ENCODE data around the gene CYP2A13. TPM values are rescaled to one million over a fixed set of nuclear protein-coding genes. Genes with fewer than 3 reads are reported as not detected.
"Not testable (repeated sequence)": the region's sequence is repeated elsewhere in the genome, so short reads cannot be mapped to it uniquely, and the experiment has no call there.

The CYP2A13 gene, protein sequence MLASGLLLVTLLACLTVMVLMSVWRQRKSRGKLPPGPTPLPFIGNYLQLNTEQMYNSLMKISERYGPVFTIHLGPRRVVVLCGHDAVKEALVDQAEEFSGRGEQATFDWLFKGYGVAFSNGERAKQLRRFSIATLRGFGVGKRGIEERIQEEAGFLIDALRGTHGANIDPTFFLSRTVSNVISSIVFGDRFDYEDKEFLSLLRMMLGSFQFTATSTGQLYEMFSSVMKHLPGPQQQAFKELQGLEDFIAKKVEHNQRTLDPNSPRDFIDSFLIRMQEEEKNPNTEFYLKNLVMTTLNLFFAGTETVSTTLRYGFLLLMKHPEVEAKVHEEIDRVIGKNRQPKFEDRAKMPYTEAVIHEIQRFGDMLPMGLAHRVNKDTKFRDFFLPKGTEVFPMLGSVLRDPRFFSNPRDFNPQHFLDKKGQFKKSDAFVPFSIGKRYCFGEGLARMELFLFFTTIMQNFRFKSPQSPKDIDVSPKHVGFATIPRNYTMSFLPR
- total RNA-seq = not detected
- not detected for polyA plus RNA-seq

DNA sequence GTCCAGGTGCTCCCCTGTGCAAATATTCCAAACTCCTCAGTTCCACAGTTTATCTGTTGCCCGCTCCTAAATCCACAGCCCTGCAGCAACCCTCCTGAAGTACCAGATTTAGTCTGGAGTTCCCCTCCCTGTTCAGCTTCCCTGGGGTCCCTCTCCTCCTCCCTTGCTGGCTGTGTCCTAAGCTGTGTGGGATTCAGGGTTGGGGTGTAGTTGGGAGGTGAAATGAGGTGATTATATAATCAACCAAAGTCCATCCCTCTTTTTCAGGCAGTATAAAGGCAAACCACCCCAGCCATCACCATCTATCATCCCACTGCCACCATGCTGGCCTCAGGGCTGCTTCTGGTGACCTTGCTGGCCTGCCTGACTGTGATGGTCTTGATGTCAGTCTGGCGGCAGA, at the start of gene CYP2A13:
Gene CYP2A13 (plus strand): TSS at position 301 of the 400 bp plus-strand sequence. CDS start 21 bp downstream, at position 322.
- Histone ChIP-seq H3K4me1 (ENCODE audit: insufficient read depth, low read length) (no peaks in the 10 kb centered on the region), H3K9me3 (ENCODE audit: control insufficient read depth in 1 of 2, low read length in 2 of 2) (no peaks in the 10 kb centered on the region), H3K4me3 (ENCODE audit: low read length in 2 of 2) (no peak within 1 kb of the TSS), H3K27ac (ENCODE audit: low read depth, low read length) (no peak within 1 kb of the TSS), H3K36me3 (ENCODE audit: insufficient read depth, low read length) (no peaks in the 10 kb centered on the region), H3K27me3 (ENCODE audit: insufficient read depth, low read length) (peaks cover 6% of the 10 kb centered on the region)
- peaks cover 0 to 3% of the 10 kb centered on the region in 2 donors for H3K36me3 Mint-ChIP-seq
- H3K27ac Mint-ChIP-seq = peak within 1 kb of the TSS in 1 of 7 donors; percentile 65
- peaks cover 0 to 2% (median 0%) of the 10 kb centered on the region in 8 donors for H3K9me3 Mint-ChIP-seq
- H3K4me1 Mint-ChIP-seq = peaks cover 0 to 8% (median 5%) of the 10 kb centered on the region in 4 donors
- no peak within 1 kb of the TSS for H3K4me3 Mint-ChIP-seq
- intact Hi-C loops (cut with micrococcal nuclease) = no loop called here
- no peak for DNase-seq
- CTCF ChIA-PET (ENCODE audit: partially characterized antibody) = no interaction called here
- H3K27me3 Mint-ChIP-seq = peaks cover 51 to 69% of the 10 kb centered on the region in 2 donors
- POLR2A ChIA-PET (ENCODE audit: partially characterized antibody) = no interaction called here

DNA sequence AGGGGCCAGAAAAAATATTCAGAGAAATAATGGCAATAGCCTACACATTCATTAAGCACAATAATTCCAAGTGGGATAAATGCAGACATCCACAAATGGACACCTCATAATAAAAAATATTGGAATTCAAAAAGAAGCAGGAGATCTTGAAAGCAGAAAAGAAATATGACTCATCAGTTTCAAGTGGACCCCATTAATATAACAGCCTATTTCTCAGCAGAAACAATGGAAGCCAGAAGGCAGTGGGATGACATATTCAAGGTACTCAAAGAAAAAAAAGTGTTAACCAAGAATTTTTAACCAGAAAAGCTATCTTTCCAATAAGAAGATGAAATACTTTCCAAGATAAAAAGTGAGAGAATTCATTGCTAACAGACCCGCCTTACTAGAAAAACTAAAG, 48.4 kb upstream of the CYP2A13 start:
- Histone ChIP-seq H3K9me3 (ENCODE audit: control insufficient read depth in 1 of 2, low read length in 2 of 2) (no peaks in the 10 kb centered on the region), H3K4me1 (ENCODE audit: insufficient read depth, low read length) (no peaks in the 10 kb centered on the region), H3K27ac (ENCODE audit: low read depth, low read length) (no peak overlapping the region), H3K27me3 (ENCODE audit: insufficient read depth, low read length) (no peaks in the 10 kb centered on the region), H3K36me3 (ENCODE audit: insufficient read depth, low read length) (no peaks in the 10 kb centered on the region), H3K4me3 (ENCODE audit: low read length in 2 of 2) (no peak overlapping the region)
- no peaks in the 10 kb centered on the region for H3K4me1 Mint-ChIP-seq
- DNase-seq = no peak
- H3K27me3 Mint-ChIP-seq = peaks cover 2 to 5% of the 10 kb centered on the region in 2 donors
- H3K27ac Mint-ChIP-seq = peak overlapping the region in 1 of 7 donors; percentile 32
- H3K4me3 Mint-ChIP-seq = no peak overlapping the region
- ChIA-PET CTCF (ENCODE audit: partially characterized antibody) (no interaction called here), POLR2A (ENCODE audit: partially characterized antibody) (no interaction called here)
- intact Hi-C loops (cut with micrococcal nuclease) = no loop called here
- peaks cover 1 to 3% of the 10 kb centered on the region in 2 donors for H3K36me3 Mint-ChIP-seq
- H3K9me3 Mint-ChIP-seq = peaks cover 0 to 9% (median 4%) of the 10 kb centered on the region in 8 donors

DNA sequence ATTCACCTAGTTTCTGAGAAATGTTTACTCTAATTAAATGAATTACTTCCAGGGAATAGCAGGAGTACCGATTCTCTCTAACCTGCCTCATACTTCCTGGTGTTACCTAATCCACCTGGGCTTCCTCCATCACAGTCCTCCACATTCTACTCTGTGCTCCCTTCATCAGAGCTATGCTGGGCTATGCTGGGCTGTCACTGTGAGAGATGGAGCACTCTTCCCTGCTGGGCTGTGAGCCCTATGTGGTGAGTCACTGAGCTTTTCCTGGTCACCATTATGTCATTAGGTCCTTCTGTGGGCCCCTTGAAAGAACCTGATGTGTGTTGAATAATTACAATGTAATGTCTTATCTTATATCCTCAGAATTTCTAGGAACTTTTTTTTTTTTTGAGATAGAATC, 43.2 kb upstream of the CYP2A13 start:
- peak overlapping the region in 1 of 7 donors; percentile 51 for H3K27ac Mint-ChIP-seq
- H3K36me3 Mint-ChIP-seq; CTCF ChIA-PET (ENCODE audit: partially characterized antibody): not testable (repeated sequence)

DNA sequence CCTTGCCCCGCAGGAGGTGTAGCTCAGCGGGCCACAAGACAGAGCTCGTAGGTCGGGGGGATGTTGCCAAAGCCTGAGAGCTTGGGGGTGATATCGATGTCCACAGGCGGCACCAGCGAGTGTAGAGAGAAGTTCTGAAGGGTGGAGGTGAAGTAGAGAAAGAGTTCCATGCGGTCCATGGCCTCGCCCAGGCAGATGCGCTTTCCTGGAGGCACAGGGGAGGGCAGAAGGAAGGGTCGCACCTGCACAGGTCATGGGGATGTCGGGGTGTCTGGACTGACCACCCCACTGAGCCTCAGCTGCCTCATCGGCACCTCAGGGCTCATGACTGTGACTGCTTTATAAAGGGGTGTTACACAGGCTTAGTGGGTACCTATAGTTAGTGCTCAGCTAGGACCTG, 37.8 kb upstream of the CYP2A13 start:
- H3K4me3 ChIP-seq (ENCODE audit: low read length in 2 of 2) = no peak overlapping the region

More for the DNA sequence above, 43.2 kb upstream of the CYP2A13 start:
- H3K4me3 Mint-ChIP-seq; H3K9me3 Mint-ChIP-seq; H3K36me3 ChIP-seq (ENCODE audit: insufficient read depth, low read length); DNase-seq; H3K4me3 ChIP-seq (ENCODE audit: low read length in 2 of 2); intact Hi-C loops (cut with micrococcal nuclease); H3K27me3 ChIP-seq (ENCODE audit: insufficient read depth, low read length); H3K27ac ChIP-seq (ENCODE audit: low read depth, low read length); H3K4me1 Mint-ChIP-seq; H3K9me3 ChIP-seq (ENCODE audit: control insufficient read depth in 1 of 2, low read length in 2 of 2); H3K4me1 ChIP-seq (ENCODE audit: insufficient read depth, low read length): not testable (repeated sequence)
- peaks cover 12 to 20% of the 10 kb centered on the region in 2 donors for H3K27me3 Mint-ChIP-seq
- POLR2A ChIA-PET (ENCODE audit: partially characterized antibody) = interaction anchor here (0.6 kb wide), 1 partner anchor 153 kb away, joined by 4 read pairs; no protein-coding TSS in a partner anchor

DNA sequence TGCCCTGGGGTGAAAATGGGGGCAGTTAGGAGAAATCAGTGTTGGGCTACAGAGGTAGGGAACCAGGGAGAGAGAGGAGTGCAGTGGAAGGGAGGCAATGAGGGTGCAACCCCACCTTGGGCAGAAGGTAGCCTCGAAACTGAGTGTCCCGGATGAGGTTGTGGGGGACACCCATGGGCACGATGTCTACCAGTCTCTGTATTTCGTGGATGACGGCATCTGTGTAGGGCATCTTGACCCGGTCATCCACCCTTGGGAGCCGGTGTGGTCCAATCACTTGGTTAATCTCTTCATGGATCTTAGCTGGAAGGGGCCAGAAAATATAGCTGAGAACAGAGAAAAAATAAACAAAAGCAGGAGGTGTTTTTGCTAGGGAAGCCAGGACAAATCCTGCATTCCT, 36.1 kb upstream of the CYP2A13 start:
- H3K27me3 ChIP-seq (ENCODE audit: insufficient read depth, low read length); H3K27ac ChIP-seq (ENCODE audit: low read depth, low read length); H3K4me3 Mint-ChIP-seq; H3K36me3 ChIP-seq (ENCODE audit: insufficient read depth, low read length); H3K9me3 Mint-ChIP-seq; H3K27ac Mint-ChIP-seq; CTCF ChIA-PET (ENCODE audit: partially characterized antibody); DNase-seq; H3K4me1 Mint-ChIP-seq; H3K4me1 ChIP-seq (ENCODE audit: insufficient read depth, low read length); POLR2A ChIA-PET (ENCODE audit: partially characterized antibody); H3K9me3 ChIP-seq (ENCODE audit: control insufficient read depth in 1 of 2, low read length in 2 of 2); H3K4me3 ChIP-seq (ENCODE audit: low read length in 2 of 2); intact Hi-C loops (cut with micrococcal nuclease); H3K36me3 Mint-ChIP-seq: not testable (repeated sequence)
- H3K27me3 Mint-ChIP-seq = peaks cover 20 to 25% of the 10 kb centered on the region in 2 donors

More for the DNA sequence above, 37.8 kb upstream of the CYP2A13 start:
- Mint-ChIP-seq H3K36me3 (no peaks in the 10 kb centered on the region), H3K9me3 (peaks cover 0 to 3% (median 0%) of the 10 kb centered on the region in 8 donors), H3K4me3 (no peak overlapping the region), H3K27me3 (peaks cover 18 to 30% of the 10 kb centered on the region in 2 donors), H3K27ac (no peak overlapping the region), H3K4me1 (no peaks in the 10 kb centered on the region)
- Histone ChIP-seq H3K4me1 (ENCODE audit: insufficient read depth, low read length) (no peaks in the 10 kb centered on the region), H3K27me3 (ENCODE audit: insufficient read depth, low read length) (no peaks in the 10 kb centered on the region), H3K9me3 (ENCODE audit: control insufficient read depth in 1 of 2, low read length in 2 of 2) (no peaks in the 10 kb centered on the region), H3K27ac (ENCODE audit: low read depth, low read length) (no peak overlapping the region), H3K36me3 (ENCODE audit: insufficient read depth, low read length) (no peaks in the 10 kb centered on the region)
- CTCF ChIA-PET (ENCODE audit: partially characterized antibody) = no interaction called here
- POLR2A ChIA-PET (ENCODE audit: partially characterized antibody) = no interaction called here
- intact Hi-C loops (cut with micrococcal nuclease) = no loop called here
- DNase-seq = no peak

DNA sequence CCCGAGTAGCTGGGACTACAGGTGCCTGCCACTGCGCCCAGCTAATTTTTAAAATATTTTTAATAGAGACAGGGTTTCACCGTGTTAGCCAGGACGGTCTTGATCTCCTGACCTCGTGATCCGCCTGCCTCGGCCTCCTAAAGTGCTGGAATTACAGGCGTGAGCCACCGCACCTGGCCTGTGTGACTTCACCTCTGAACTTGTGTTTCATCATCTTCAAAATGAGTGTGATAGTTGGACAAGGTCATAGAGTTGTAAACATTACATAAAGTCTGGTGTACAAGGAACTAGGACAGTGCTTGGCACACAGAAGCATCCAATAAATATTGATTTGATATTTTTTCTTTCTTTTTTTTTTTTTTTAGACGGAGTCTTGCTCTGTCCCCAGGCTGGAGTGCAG, 34.9 kb upstream of the CYP2A13 start:
- H3K27ac ChIP-seq (ENCODE audit: low read depth, low read length); H3K4me1 Mint-ChIP-seq; H3K4me3 ChIP-seq (ENCODE audit: low read length in 2 of 2); H3K4me1 ChIP-seq (ENCODE audit: insufficient read depth, low read length); DNase-seq; POLR2A ChIA-PET (ENCODE audit: partially characterized antibody); H3K27me3 ChIP-seq (ENCODE audit: insufficient read depth, low read length); H3K4me3 Mint-ChIP-seq; H3K36me3 ChIP-seq (ENCODE audit: insufficient read depth, low read length); H3K9me3 Mint-ChIP-seq; H3K9me3 ChIP-seq (ENCODE audit: control insufficient read depth in 1 of 2, low read length in 2 of 2); H3K27ac Mint-ChIP-seq; CTCF ChIA-PET (ENCODE audit: partially characterized antibody); intact Hi-C loops (cut with micrococcal nuclease); H3K36me3 Mint-ChIP-seq: not testable (repeated sequence)
- peaks cover 20 to 24% of the 10 kb centered on the region in 2 donors for H3K27me3 Mint-ChIP-seq

DNA sequence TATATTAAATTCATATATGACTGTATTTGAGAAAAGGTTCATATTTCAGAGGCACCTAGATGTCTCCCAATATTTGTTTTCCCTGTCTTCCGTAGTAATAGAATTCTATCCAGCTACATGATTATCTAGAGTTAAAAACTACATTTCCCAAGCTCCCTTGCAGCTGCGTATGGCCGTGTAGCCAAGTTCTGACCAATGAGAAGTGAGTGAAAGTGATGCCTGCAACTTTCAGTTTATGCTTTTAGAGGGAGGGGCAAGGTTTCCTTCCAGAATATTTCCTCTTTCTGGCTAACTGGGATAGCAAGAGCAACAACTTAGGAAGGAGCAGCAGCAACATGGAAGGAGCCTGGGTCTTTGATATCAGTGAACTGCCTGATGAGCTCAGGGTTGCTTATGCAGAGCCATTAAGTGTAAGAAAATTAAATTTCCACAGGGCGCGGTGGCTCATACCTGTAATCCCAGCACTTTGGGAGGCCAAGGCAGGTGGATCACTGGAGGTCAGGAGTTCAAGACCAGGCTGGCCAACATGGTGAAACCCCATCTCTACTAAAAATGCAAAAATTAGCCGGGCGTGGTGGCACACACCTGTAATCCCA, 23.2 kb upstream of the CYP2A13 start:
- POLR2A ChIA-PET (ENCODE audit: partially characterized antibody) = interaction anchor here (0.7 kb wide), 1 partner anchor 487 kb away, joined by 3 read pairs; no protein-coding TSS in a partner anchor
- intact Hi-C loops (cut with micrococcal nuclease) = no loop called here
- H3K27me3 Mint-ChIP-seq = peaks cover 8 to 26% of the 10 kb centered on the region in 2 donors

More for the DNA sequence above, 23.2 kb upstream of the CYP2A13 start:
- Histone ChIP-seq H3K27ac (ENCODE audit: low read depth, low read length) (no peak overlapping the region), H3K36me3 (ENCODE audit: insufficient read depth, low read length) (no peaks in the 10 kb centered on the region), H3K27me3 (ENCODE audit: insufficient read depth, low read length) (no peaks in the 10 kb centered on the region), H3K9me3 (ENCODE audit: control insufficient read depth in 1 of 2, low read length in 2 of 2) (no peaks in the 10 kb centered on the region), H3K4me1 (ENCODE audit: insufficient read depth, low read length) (no peaks in the 10 kb centered on the region), H3K4me3 (ENCODE audit: low read length in 2 of 2) (no peak overlapping the region)
- DNase-seq = no peak
- H3K4me3 Mint-ChIP-seq = peak overlapping the region in 1 of 8 donors; percentile 38
- no peak overlapping the region for H3K27ac Mint-ChIP-seq
- no peaks in the 10 kb centered on the region for H3K36me3 Mint-ChIP-seq
- CTCF ChIA-PET (ENCODE audit: partially characterized antibody) = interaction anchor here (0.9 kb wide), 1 partner anchor 35 kb away, joined by 3 read pairs; no protein-coding TSS in a partner anchor
- H3K4me1 Mint-ChIP-seq = peaks cover 0 to 2% (median under 1%) of the 10 kb centered on the region in 4 donors
- H3K9me3 Mint-ChIP-seq = no peaks in the 10 kb centered on the region
